ENCODE results near the gene BIRC7. TPM values are rescaled to one million over a fixed set of nuclear protein-coding genes. Genes with fewer than 3 reads are reported as not detected.

BIRC7 gene
- total RNA-seq, 4 donors from 2014 or later, result 29.4 to 53.1 (median 42.2) TPM

- DNase-seq (ENCODE audit: low spot score in 2 of 2), result no peak
- Histone ChIP-seq H3K36me3 (peaks cover 0 to 15% (median 3%) of the 10 kb centered on the region in 3 donors), H3K4me1 (peaks cover 0 to 32% (median 16%) of the 10 kb centered on the region in 4 donors), H3K27me3 (no peaks in the 10 kb centered on the region), H3K4me3 (no peak overlapping the region), H3K9me3 (no peaks in the 10 kb centered on the region), H3K27ac (no peak overlapping the region)
- WGBS, 2 donors, result 85% methylated on average over 7 of the region's 7 CpGs
- TF ChIP-seq EP300 (IDR thresholded peaks at IDR 0.05) (no peak), POLR2A (IDR thresholded peaks at IDR 0.05) (no peak), CTCF (IDR thresholded peaks at IDR 0.05) (no peak)
These were observed 18.0 kb upstream of the BIRC7 start for GRCh38 chr20:63217706-63218105.

- Histone ChIP-seq H3K27me3 (peaks cover 0 to 4% of the 10 kb centered on the region in 2 donors), H3K4me1 (peaks cover 0 to 20% (median 13%) of the 10 kb centered on the region in 4 donors), H3K36me3 (peaks cover 0 to 5% (median 0%) of the 10 kb centered on the region in 3 donors), H3K4me3 (no peak overlapping the region), H3K9me3 (no peaks in the 10 kb centered on the region), H3K27ac (no peak overlapping the region)
- WGBS, 2 donors, result 81 to 85% methylated on average over 11 to 12 of the region's 13 CpGs
- TF ChIP-seq POLR2A (IDR thresholded peaks at IDR 0.05) (no peak), CTCF (IDR thresholded peaks at IDR 0.05) (no peak), EP300 (IDR thresholded peaks at IDR 0.05) (no peak)
- no peak for DNase-seq (ENCODE audit: low spot score in 2 of 2)
These were observed 16.8 kb upstream of the BIRC7 start for GRCh38 chr20:63218701-63219446.

GRCh38 chr20:63219447-63219821 lies 16.3 kb upstream of the BIRC7 start:
- no peaks in the 10 kb centered on the region for H3K9me3 ChIP-seq
- DNase-seq (ENCODE audit: low spot score in 2 of 2), result no peak

GRCh38 chr20:63219866-63220521 lies 15.7 kb upstream of the BIRC7 start:
- no peak for DNase-seq (ENCODE audit: low spot score in 2 of 2)
- 78 to 79% methylated on average over 25 of the region's 25 CpGs for WGBS, 2 donors
- H3K4me1 ChIP-seq, result peaks cover 0 to 13% (median 8%) of the 10 kb centered on the region in 4 donors
- no peak overlapping the region for H3K27ac ChIP-seq
- H3K36me3 ChIP-seq, result no peaks in the 10 kb centered on the region
- no peaks in the 10 kb centered on the region for H3K9me3 ChIP-seq
- no peak overlapping the region for H3K4me3 ChIP-seq
- peaks cover 0 to 4% of the 10 kb centered on the region in 2 donors for H3K27me3 ChIP-seq
- TF ChIP-seq POLR2A (IDR thresholded peaks at IDR 0.05) (no peak), CTCF (IDR thresholded peaks at IDR 0.05) (no peak), EP300 (IDR thresholded peaks at IDR 0.05) (no peak)

More at GRCh38 chr20:63219447-63219821, 16.3 kb upstream of the BIRC7 start:
- Histone ChIP-seq H3K4me3 (no peak overlapping the region), H3K27ac (no peak overlapping the region), H3K36me3 (no peaks in the 10 kb centered on the region), H3K4me1 (peaks cover 0 to 16% (median 12%) of the 10 kb centered on the region in 4 donors), H3K27me3 (peaks cover 0 to 4% of the 10 kb centered on the region in 2 donors)
- no peak for TF ChIP-seq CTCF (IDR thresholded peaks at IDR 0.05)
- TF ChIP-seq EP300 (IDR thresholded peaks at IDR 0.05), result no peak
- TF ChIP-seq POLR2A (IDR thresholded peaks at IDR 0.05), result no peak
- WGBS, 2 donors, result 75% methylated on average over 7 to 8 of the region's 8 CpGs

Data from tibial nerve (tissue), 4 donors.